Endothelial cell of umbilical vein (primary cell): ENCODE data around the gene CAMLG. TPM values are rescaled to one million over a fixed set of nuclear protein-coding genes. Genes with fewer than 3 reads are reported as not detected.

Source experiments
- BruUV-seq: library from RNA; stranded (reverse); fragments of 400-500 nt; replicated peaks from 2 replicates; lab custom pipeline; 2021; lab: Mats Ljungman, UMichigan
- CTCF ChIA-PET: fragments of 300-600, 350-600 bp; sonication (Branson Sonifier 250); formaldehyde crosslinking; loops from one replicate; lab custom pipeline; 2021; ENCODE audit warnings: antibody characterized with exemption, inconsistent platforms; lab: Charles Lee
- POLR2A ChIA-PET: fragments of 300-600, 350-600 bp; sonication (Branson Sonifier 250); formaldehyde crosslinking; loops from one replicate; lab custom pipeline; 2021; ENCODE audit warnings: antibody characterized with exemption, inconsistent platforms; lab: Charles Lee
- DNase-seq: peaks from one replicate; pipeline ENCODE4 v3.0.0-alpha.2; 2011; ENCODE audit warnings: low read depth, low spot score
- FAIRE-seq: peaks from 2 replicates; lab custom pipeline; 2011; peaks lifted over from hg19 to GRCh38; lab: Jason Lieb, UNC
- H2AFZ ChIP-seq: 2 replicates; pipeline ENCODE4 v1.6.0; 2012; ENCODE audit warnings: low read depth, low read length, control low read depth, inconsistent platforms
- H3K27ac ChIP-seq: 2 replicates; pipeline ENCODE4 v1.5.1; 2011; ENCODE audit warnings: low read depth, mild to moderate bottlenecking, control low read depth, low read length, moderate library complexity; ENCODE audit not compliant: insufficient read depth
- H3K27me3 ChIP-seq, 2 experiments: 2 replicates each; pipeline versions ENCODE4 v1.6.0 to v1.6.1; 2011; ENCODE audit warnings: low read length in 2 of 2, mixed read lengths in 1 of 2; ENCODE audit not compliant: control insufficient read depth in 2 of 2, insufficient read depth in 2 of 2
- H3K36me3 ChIP-seq, 2 experiments: 2 replicates in 1 of 2; 3 replicates in 1 of 2; pipeline ENCODE4 v1.5.1; 2011; ENCODE audit warnings: low read length in 2 of 2, mild to moderate bottlenecking in 1 of 2, moderate library complexity in 1 of 2; ENCODE audit not compliant: control insufficient read depth in 2 of 2, insufficient read depth in 2 of 2; ENCODE audit errors: extremely low read depth in 1 of 2
- H3K4me1 ChIP-seq: 3 replicates; pipeline ENCODE4 v1.5.1; 2011; ENCODE audit warnings: mild to moderate bottlenecking, low read length; ENCODE audit not compliant: control insufficient read depth, insufficient read depth; ENCODE audit errors: extremely low read depth
- H3K4me2 ChIP-seq: 2 replicates; pipeline ENCODE4 v1.6.1; 2011; ENCODE audit warnings: low read length, control low read depth, mixed read lengths; ENCODE audit not compliant: insufficient read depth
- H3K4me3 ChIP-seq, 3 experiments: fragments of 200-600 bp in 1 of 3; sonication (generic), shearing (Covaris generic) in 1 of 3; replicated peaks in 1 of 3; 2 replicates each; pipeline ENCODE4 v1.5.1; 2011 to 2016; ENCODE audit warnings: control low read depth in 3 of 3, low read length in 3 of 3, mild to moderate bottlenecking in 2 of 3, inconsistent platforms in 1 of 3, low read depth in 1 of 3, moderate library complexity in 1 of 3; ENCODE audit not compliant: insufficient read depth in 1 of 3
- H3K79me2 ChIP-seq: 2 replicates; pipeline ENCODE4 v1.6.0; 2012; ENCODE audit warnings: low read length, inconsistent platforms; ENCODE audit not compliant: control insufficient read depth, insufficient read depth
- H3K9ac ChIP-seq: replicated peaks from 2 replicates; pipeline ENCODE3; 2011; ENCODE audit warnings: low read length, control low read depth; ENCODE audit not compliant: insufficient read depth; ENCODE audit errors: extremely low read depth
- H3K9me1 ChIP-seq: replicated peaks from 3 replicates; pipeline ENCODE4 v1.6.0; 2011; ENCODE audit warnings: mild to moderate bottlenecking, low read length; ENCODE audit not compliant: control insufficient read depth, insufficient read depth; ENCODE audit errors: extremely low read depth
- H3K9me3 ChIP-seq: replicated peaks from 2 replicates; pipeline ENCODE4 v1.5.1; 2012; ENCODE audit warnings: low read length, inconsistent platforms; ENCODE audit not compliant: control insufficient read depth, insufficient read depth
- H4K20me1 ChIP-seq: replicated peaks from 2 replicates; pipeline ENCODE3; 2011; ENCODE audit warnings: mild to moderate bottlenecking, low read length; ENCODE audit not compliant: control insufficient read depth, insufficient read depth; ENCODE audit errors: extremely low read depth
- CTCF ChIP-seq, 2 donors: IDR thresholded peaks; 1 replicate in 1 of 2; 2 replicates in 1 of 2; pipeline ENCODE4 v1.5.1; 2011; ENCODE audit warnings: low read length in 2 of 2, mild to moderate bottlenecking in 2 of 2, moderate library complexity in 2 of 2, control low read depth in 1 of 2, inconsistent platforms in 1 of 2, low read depth in 1 of 2; ENCODE audit not compliant: insufficient read depth in 1 of 2; ENCODE audit errors: extremely low read depth in 1 of 2
- EZH2 ChIP-seq: IDR thresholded peaks from 2 replicates; pipeline ENCODE4 v1.6.1; 2012; ENCODE audit warnings: borderline replicate concordance, low read depth, mild to moderate bottlenecking, moderate library complexity, low read length, inconsistent platforms; ENCODE audit not compliant: severe bottlenecking
- FOS ChIP-seq: IDR thresholded peaks from 2 replicates; pipeline ENCODE4 v1.6.1; 2011; ENCODE audit warnings: mild to moderate bottlenecking, low read length, moderate library complexity, borderline replicate concordance; ENCODE audit not compliant: insufficient read depth
- GATA2 ChIP-seq: IDR thresholded peaks from 2 replicates; pipeline ENCODE4 v1.7.0; 2011; ENCODE audit warnings: low read depth, mild to moderate bottlenecking, moderate library complexity, mixed read lengths, low read length; ENCODE audit not compliant: insufficient read length, insufficient read depth
- JUN ChIP-seq: IDR thresholded peaks from 2 replicates; pipeline ENCODE4 v1.6.1; 2011; ENCODE audit warnings: borderline replicate concordance, low read depth; ENCODE audit not compliant: insufficient read length, insufficient read depth
- MAX ChIP-seq: IDR thresholded peaks from 2 replicates; pipeline ENCODE4 v1.6.1; 2011; ENCODE audit not compliant: insufficient read depth, insufficient read length
- MYC ChIP-seq: IDR thresholded peaks from one replicate; pipeline ENCODE4 v1.6.1; 2011; ENCODE audit warnings: mild to moderate bottlenecking, low read depth, low read length
- POLR2A ChIP-seq: IDR thresholded peaks from 2 replicates; pipeline ENCODE4 v1.6.1; 2012; ENCODE audit warnings: low read depth, mild to moderate bottlenecking, control low read depth, low read length
- POLR2AphosphoS5 ChIP-seq: IDR thresholded peaks from 2 replicates; pipeline ENCODE4 v1.6.1; 2012; ENCODE audit warnings: low read depth, mild to moderate bottlenecking, control low read depth, low read length, moderate library complexity; ENCODE audit not compliant: insufficient read depth
- dilution Hi-C: fragments of 300-500 bp; cut with MboI; formaldehyde crosslinking; loops from one replicate; pipeline ENCODE4 v1.15.0; 2019; ENCODE audit warnings: low sequenced_read_pairs; ENCODE audit not compliant: extremely low pct_ligation_motif_present
- intact Hi-C: fragments of 100-400 bp; cut with micrococcal nuclease; formaldehyde crosslinking; loops from one replicate; pipeline ENCODE4 v1.10.0; 2022
- polyA plus RNA-seq, 4 experiments: library from polyadenylated mRNA; depleted of rRNA in 3 of 4; stranded (reverse) in 3 of 4; unstranded in 1 of 4; fragments of >200 nt; gene quantifications; 2 replicates each; pipeline versions ENCODE4 v1.2.1 to v1.2.3, GENCODE V29; 2011 to 2012; ENCODE audit warnings: missing spikeins in 1 of 4
- total RNA-seq: library from RNA; stranded (reverse); gene quantifications from 2 replicates; pipeline ENCODE4 v1.2.3, GENCODE V29; 2021

The CAMLG gene
- total and polyA plus RNA-seq, 2 donors (not counting 3 experiments of a cell fraction or from before 2014, with no cell fraction given): 14.7 to 33.3 TPM

- BruUV-seq: no TSS peak
- no peak overlapping the region for H3K4me2 ChIP-seq
- ChIA-PET POLR2A (no interaction called here), CTCF (interaction anchor here (1.1 kb wide), 1 partner anchor 23 kb away, joined by 3 read pairs; no protein-coding TSS in a partner anchor)
- H3K9ac ChIP-seq: no peak overlapping the region
- peak; percentile 7 for DNase-seq
- TF ChIP-seq POLR2AphosphoS5 (no peak), MYC (no peak), EZH2 (no peak), POLR2A (no peak), MAX (no peak), CTCF (IDR thresholded peaks at IDR 0.05; ENCODE audit: extremely low read depth in 1 of 2, insufficient read depth in 1 of 2, low read depth in 1 of 2, low read length in 2 of 2) (no peak), JUN (no peak), FOS (no peak), GATA2 (no peak)
- intact Hi-C loops (no loop called here), dilution Hi-C loops (no loop called here)
- no peaks in the 10 kb centered on the region for H3K9me3 ChIP-seq
- no peaks in the 10 kb centered on the region for H4K20me1 ChIP-seq
- no peak overlapping the region for H3K27ac ChIP-seq
- no peaks in the 10 kb centered on the region for H3K9me1 ChIP-seq
- H3K79me2 ChIP-seq: no peaks in the 10 kb centered on the region
- H3K27me3 ChIP-seq: no peaks in the 10 kb centered on the region
- no peaks in the 10 kb centered on the region for H3K4me1 ChIP-seq
- H3K36me3 ChIP-seq: peaks cover 14 to 26% of the 10 kb centered on the region in 2 experiments
- H2AFZ ChIP-seq: no peak overlapping the region
- H3K4me3 ChIP-seq: no peak overlapping the region
- no peak for FAIRE-seq
Observed at GRCh38 chr5:134794082-134794481, 55.7 kb downstream of the CAMLG start.
